ENCODE data around the gene SAFB. TPM values are rescaled to one million over a fixed set of nuclear protein-coding genes. Genes with fewer than 3 reads are reported as not detected.

Gene SAFB
- total RNA-seq, 1 donor from 2014 or later = 65.1 TPM

- peaks cover 34% of the 10 kb centered on the region for H3K36me3 Mint-ChIP-seq (ENCODE audit: low read depth, unreplicated experiment)
- Histone ChIP-seq H4K20me1 (ENCODE audit: insufficient read depth, low read length) (peaks cover 54% of the 10 kb centered on the region), H3K79me2 (ENCODE audit: insufficient read depth, low read length) (peaks cover 9% of the 10 kb centered on the region), H3K27me3 (ENCODE audit: insufficient read depth, low read length) (no peaks in the 10 kb centered on the region), H3K27ac (ENCODE audit: low read depth, low read length) (no peak overlapping the region), H2AFZ (ENCODE audit: low read depth, low read length) (no peak overlapping the region), H3K36me3 (ENCODE audit: insufficient read depth, low read length) (peaks cover 45% of the 10 kb centered on the region), H3K4me3 (ENCODE audit: insufficient read depth, low read depth, low read length) (no peak overlapping the region), H3K9ac (ENCODE audit: low read length) (no peak overlapping the region), H3K9me3 (ENCODE audit: insufficient read depth, low read depth, low read length) (no peaks in the 10 kb centered on the region), H3K4me1 (ENCODE audit: insufficient read depth, low read length) (peaks cover 4% of the 10 kb centered on the region), H3K4me2 (ENCODE audit: low read length) (no peak overlapping the region)
- no peak for TF ChIP-seq EZH2 (IDR thresholded peaks at IDR 0.05; ENCODE audit: insufficient read depth, low read length)
- TF ChIP-seq, protein P1, sequence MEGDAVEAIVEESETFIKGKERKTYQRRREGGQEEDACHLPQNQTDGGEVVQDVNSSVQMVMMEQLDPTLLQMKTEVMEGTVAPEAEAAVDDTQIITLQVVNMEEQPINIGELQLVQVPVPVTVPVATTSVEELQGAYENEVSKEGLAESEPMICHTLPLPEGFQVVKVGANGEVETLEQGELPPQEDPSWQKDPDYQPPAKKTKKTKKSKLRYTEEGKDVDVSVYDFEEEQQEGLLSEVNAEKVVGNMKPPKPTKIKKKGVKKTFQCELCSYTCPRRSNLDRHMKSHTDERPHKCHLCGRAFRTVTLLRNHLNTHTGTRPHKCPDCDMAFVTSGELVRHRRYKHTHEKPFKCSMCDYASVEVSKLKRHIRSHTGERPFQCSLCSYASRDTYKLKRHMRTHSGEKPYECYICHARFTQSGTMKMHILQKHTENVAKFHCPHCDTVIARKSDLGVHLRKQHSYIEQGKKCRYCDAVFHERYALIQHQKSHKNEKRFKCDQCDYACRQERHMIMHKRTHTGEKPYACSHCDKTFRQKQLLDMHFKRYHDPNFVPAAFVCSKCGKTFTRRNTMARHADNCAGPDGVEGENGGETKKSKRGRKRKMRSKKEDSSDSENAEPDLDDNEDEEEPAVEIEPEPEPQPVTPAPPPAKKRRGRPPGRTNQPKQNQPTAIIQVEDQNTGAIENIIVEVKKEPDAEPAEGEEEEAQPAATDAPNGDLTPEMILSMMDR (IDR thresholded peaks at IDR 0.05; ENCODE audit: insufficient read depth, low read depth, low read length) = no peak
- no peak overlapping the region for H3K27ac Mint-ChIP-seq (ENCODE audit: unreplicated experiment)
- H3K4me1 Mint-ChIP-seq (ENCODE audit: low read depth, unreplicated experiment) = peaks cover 9% of the 10 kb centered on the region
- H3K27me3 Mint-ChIP-seq (ENCODE audit: low read depth, unreplicated experiment) = no peaks in the 10 kb centered on the region
- H3K9me3 Mint-ChIP-seq (ENCODE audit: unreplicated experiment) = no peaks in the 10 kb centered on the region
- FAIRE-seq (no peak), DNase-seq (ENCODE audit: low read depth) (no peak)
- no peak overlapping the region for H3K4me3 Mint-ChIP-seq (ENCODE audit: unreplicated experiment)
Measured at GRCh38 chr19:5667751-5668271, 44.9 kb downstream of the SAFB start.

- Histone ChIP-seq H3K4me3 (ENCODE audit: insufficient read depth, low read depth, low read length) (no peak overlapping the region), H4K20me1 (ENCODE audit: insufficient read depth, low read length) (peaks cover 43% of the 10 kb centered on the region), H3K4me1 (ENCODE audit: insufficient read depth, low read length) (peaks cover 4% of the 10 kb centered on the region), H3K27me3 (ENCODE audit: insufficient read depth, low read length) (no peaks in the 10 kb centered on the region), H3K9ac (ENCODE audit: low read length) (no peak overlapping the region), H3K9me3 (ENCODE audit: insufficient read depth, low read depth, low read length) (no peaks in the 10 kb centered on the region), H3K79me2 (ENCODE audit: insufficient read depth, low read length) (peaks cover 9% of the 10 kb centered on the region), H3K4me2 (ENCODE audit: low read length) (no peak overlapping the region), H2AFZ (ENCODE audit: low read depth, low read length) (no peak overlapping the region), H3K36me3 (ENCODE audit: insufficient read depth, low read length) (peaks cover 33% of the 10 kb centered on the region), H3K27ac (ENCODE audit: low read depth, low read length) (no peak overlapping the region)
- Mint-ChIP-seq H3K4me3 (ENCODE audit: unreplicated experiment) (no peak overlapping the region), H3K36me3 (ENCODE audit: low read depth, unreplicated experiment) (peaks cover 27% of the 10 kb centered on the region), H3K4me1 (ENCODE audit: low read depth, unreplicated experiment) (peaks cover 9% of the 10 kb centered on the region), H3K9me3 (ENCODE audit: unreplicated experiment) (no peaks in the 10 kb centered on the region), H3K27me3 (ENCODE audit: low read depth, unreplicated experiment) (no peaks in the 10 kb centered on the region), H3K27ac (ENCODE audit: unreplicated experiment) (no peak overlapping the region)
- DNase-seq (ENCODE audit: low read depth) (no peak), FAIRE-seq (no peak)
- TF ChIP-seq, protein P1 (IDR thresholded peaks at IDR 0.05; ENCODE audit: insufficient read depth, low read depth, low read length) = no peak
- no peak for TF ChIP-seq EZH2 (IDR thresholded peaks at IDR 0.05; ENCODE audit: insufficient read depth, low read length)
Measured at GRCh38 chr19:5669212-5669611, 46.3 kb downstream of the SAFB start.

DNA sequence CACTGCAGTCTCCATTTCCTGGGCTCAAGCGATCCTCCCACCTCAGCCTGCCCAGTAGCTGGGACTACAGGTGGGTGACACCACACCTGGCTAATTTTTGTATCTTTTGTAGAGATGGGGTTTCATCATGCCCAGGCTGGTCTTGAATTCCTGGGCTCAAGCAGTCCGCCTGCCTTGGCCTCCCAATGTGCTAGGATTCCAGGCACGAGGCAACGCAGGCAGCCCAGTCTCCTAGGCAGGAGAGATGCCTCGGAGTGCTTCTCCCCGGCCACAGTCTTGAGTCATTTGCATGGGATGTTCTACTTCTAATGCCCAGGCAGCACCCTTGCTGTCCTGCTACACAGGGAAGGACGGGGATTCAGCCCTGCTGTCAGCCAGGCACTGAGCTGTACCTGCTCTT lies 48.7 kb downstream of the SAFB start:
- no peaks in the 10 kb centered on the region for H3K9me3 Mint-ChIP-seq (ENCODE audit: unreplicated experiment)
- no peaks in the 10 kb centered on the region for H3K27me3 Mint-ChIP-seq (ENCODE audit: low read depth, unreplicated experiment)
- Histone ChIP-seq H2AFZ (ENCODE audit: low read depth, low read length) (no peak overlapping the region), H3K9ac (ENCODE audit: low read length) (no peak overlapping the region), H3K27ac (ENCODE audit: low read depth, low read length) (no peak overlapping the region), H3K79me2 (ENCODE audit: insufficient read depth, low read length) (peaks cover 9% of the 10 kb centered on the region), H3K9me3 (ENCODE audit: insufficient read depth, low read depth, low read length) (no peaks in the 10 kb centered on the region), H3K4me1 (ENCODE audit: insufficient read depth, low read length) (no peaks in the 10 kb centered on the region), H3K36me3 (ENCODE audit: insufficient read depth, low read length) (peaks cover 18% of the 10 kb centered on the region), H4K20me1 (ENCODE audit: insufficient read depth, low read length) (peaks cover 20% of the 10 kb centered on the region), H3K27me3 (ENCODE audit: insufficient read depth, low read length) (no peaks in the 10 kb centered on the region), H3K4me3 (ENCODE audit: insufficient read depth, low read depth, low read length) (no peak overlapping the region), H3K4me2 (ENCODE audit: low read length) (no peak overlapping the region)
- peaks cover 3% of the 10 kb centered on the region for H3K4me1 Mint-ChIP-seq (ENCODE audit: low read depth, unreplicated experiment)
- H3K27ac Mint-ChIP-seq (ENCODE audit: unreplicated experiment) = no peak overlapping the region
- TF ChIP-seq, protein P1 (IDR thresholded peaks at IDR 0.05; ENCODE audit: insufficient read depth, low read depth, low read length) = no peak
- no peak for TF ChIP-seq EZH2 (IDR thresholded peaks at IDR 0.05; ENCODE audit: insufficient read depth, low read length)
- no peak for FAIRE-seq
- peaks cover 18% of the 10 kb centered on the region for H3K36me3 Mint-ChIP-seq (ENCODE audit: low read depth, unreplicated experiment)
- no peak overlapping the region for H3K4me3 Mint-ChIP-seq (ENCODE audit: unreplicated experiment)
- no peak for DNase-seq (ENCODE audit: low read depth)

Data from astrocyte (in vitro differentiated cells and primary cell).